ENCODE results near the gene MINDY4. TPM values are rescaled to one million over a fixed set of nuclear protein-coding genes. Genes with fewer than 3 reads are reported as not detected.

MINDY4 gene
- total RNA-seq: 1 to 10 TPM in 1 of 2 donors, under 1 TPM in 1; 0.74 to 1.4 TPM

DNA sequence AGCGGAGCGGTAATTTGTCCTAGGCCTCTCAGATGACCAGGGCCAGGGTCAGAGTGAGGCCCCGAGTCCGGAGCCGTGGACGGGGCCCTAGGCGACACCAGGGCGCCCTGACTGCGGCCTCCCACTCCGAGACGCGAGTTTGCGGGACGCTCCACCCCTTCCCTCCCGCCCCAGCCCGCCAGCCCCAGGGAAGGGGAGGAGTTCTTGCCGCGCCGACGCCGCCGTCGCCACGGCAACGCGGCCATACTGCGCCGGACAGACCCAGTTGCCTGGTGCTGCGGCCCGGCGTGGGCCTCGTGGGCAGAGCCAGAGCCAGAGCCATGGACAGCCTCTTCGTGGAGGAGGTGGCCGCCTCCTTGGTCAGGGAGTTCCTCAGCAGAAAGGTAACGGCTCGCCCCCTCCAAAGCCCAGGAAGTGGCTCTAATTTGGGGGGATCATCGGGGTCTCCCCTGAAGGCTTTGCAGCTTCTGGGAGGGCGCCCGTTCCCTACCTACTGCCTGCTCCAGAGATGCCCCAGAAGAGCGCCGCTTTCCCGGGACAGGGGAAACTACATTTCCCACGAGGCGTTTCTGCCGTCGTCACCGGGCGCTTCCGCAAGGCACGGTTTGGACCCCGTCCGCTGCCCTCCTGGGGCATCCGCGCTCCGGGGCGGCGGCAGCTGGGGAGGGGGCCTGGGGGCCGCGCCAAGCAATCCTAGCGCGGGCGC lies at the start of gene MINDY4:
MINDY4 (plus strand) TSS at position 244 of the 706 bp plus-strand sequence; CDS start at position 321, 77 bp downstream.
- H3K4me1 Mint-ChIP-seq: peaks cover 4% of the 10 kb centered on the region
- ATAC-seq (replicated peaks): peak; percentile 93
- H3K9me3 Mint-ChIP-seq: no peaks in the 10 kb centered on the region
- H3K27me3 Mint-ChIP-seq: no peaks in the 10 kb centered on the region
- H3K36me3 Mint-ChIP-seq (ENCODE audit: low read depth): no peaks in the 10 kb centered on the region
- peak within 1 kb of the TSS; percentile 59 for H3K4me3 Mint-ChIP-seq
- H3K27ac Mint-ChIP-seq: peak within 1 kb of the TSS; percentile 26

DNA sequence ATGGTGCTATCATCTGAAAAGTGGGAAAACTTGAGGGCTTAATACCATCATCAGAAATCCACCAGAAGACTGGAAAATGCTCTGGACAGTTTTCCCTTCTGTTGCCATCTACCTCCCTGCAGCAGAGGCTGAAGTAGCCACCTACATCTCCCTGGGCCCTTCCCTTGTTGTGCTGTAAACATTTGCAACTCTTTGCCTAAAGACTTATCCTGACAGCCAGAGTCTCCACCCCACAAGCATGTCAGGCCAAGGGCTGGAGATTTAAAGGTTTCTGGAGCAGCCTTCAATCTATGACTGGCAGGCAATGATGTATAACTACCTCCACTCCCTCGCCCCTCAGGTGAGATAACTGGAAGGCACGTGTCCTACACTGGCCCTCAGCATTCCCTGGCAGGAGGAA lies 49.0 kb upstream of the MINDY4 start:
- Mint-ChIP-seq H3K36me3 (ENCODE audit: low read depth) (peaks cover 17% of the 10 kb centered on the region), H3K9me3 (peaks cover 15% of the 10 kb centered on the region), H3K4me3 (no peak overlapping the region), H3K4me1 (peaks cover 6% of the 10 kb centered on the region), H3K27me3 (no peaks in the 10 kb centered on the region), H3K27ac (no peak overlapping the region)
- no peak for ATAC-seq (replicated peaks)

DNA sequence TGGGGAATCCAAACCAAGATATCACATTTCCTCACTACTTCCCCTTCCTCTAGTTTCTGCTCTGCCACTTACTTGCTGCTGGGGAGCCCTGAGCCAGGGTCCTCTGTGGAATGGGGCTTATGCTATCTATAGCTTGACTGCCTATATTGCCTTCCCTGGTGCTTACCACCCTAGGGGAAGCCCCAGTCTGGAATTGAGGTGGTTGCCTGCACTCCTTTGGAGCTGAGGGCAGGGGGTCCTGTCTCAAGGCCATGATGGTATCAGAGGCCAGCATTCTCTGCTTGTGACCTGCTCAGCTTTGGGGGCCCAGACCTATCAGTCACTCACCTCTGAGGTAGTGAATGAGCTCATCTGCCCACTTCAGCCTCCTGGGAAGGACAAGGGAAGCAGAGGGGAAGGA lies 48.5 kb upstream of the MINDY4 start:
- H3K4me3 Mint-ChIP-seq: no peak overlapping the region
- no peak for ATAC-seq (replicated peaks)
- H3K9me3 Mint-ChIP-seq: peaks cover 13% of the 10 kb centered on the region
- H3K36me3 Mint-ChIP-seq (ENCODE audit: low read depth): peaks cover 14% of the 10 kb centered on the region
- H3K27ac Mint-ChIP-seq: no peak overlapping the region
- H3K27me3 Mint-ChIP-seq: no peaks in the 10 kb centered on the region
- H3K4me1 Mint-ChIP-seq: peaks cover 8% of the 10 kb centered on the region

DNA sequence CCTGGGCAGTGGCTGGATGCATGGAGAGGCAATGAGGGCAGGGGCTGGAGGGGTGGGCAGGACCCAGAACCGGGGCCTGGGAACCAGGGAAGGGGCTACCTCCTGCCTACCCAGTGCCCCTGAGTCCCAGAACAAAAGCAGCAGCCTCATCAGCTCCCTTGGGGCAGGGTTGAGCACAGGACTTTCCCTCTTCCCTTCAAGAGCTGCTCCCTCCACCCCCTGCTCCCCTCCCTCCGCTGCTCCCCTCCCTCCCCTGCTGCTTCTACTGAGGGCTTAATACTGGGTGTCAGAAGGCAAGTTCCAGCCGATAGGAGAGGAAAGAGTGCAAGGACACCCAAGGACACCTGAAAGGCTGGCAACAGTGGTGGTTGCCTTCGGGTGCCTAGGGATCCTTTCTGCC lies 47.4 kb upstream of the MINDY4 start:
- Mint-ChIP-seq H3K36me3 (ENCODE audit: low read depth) (peaks cover 4% of the 10 kb centered on the region), H3K9me3 (peaks cover 8% of the 10 kb centered on the region), H3K4me3 (no peak overlapping the region), H3K4me1 (peaks cover 12% of the 10 kb centered on the region), H3K27me3 (no peaks in the 10 kb centered on the region), H3K27ac (no peak overlapping the region)
- ATAC-seq (replicated peaks): no peak

DNA sequence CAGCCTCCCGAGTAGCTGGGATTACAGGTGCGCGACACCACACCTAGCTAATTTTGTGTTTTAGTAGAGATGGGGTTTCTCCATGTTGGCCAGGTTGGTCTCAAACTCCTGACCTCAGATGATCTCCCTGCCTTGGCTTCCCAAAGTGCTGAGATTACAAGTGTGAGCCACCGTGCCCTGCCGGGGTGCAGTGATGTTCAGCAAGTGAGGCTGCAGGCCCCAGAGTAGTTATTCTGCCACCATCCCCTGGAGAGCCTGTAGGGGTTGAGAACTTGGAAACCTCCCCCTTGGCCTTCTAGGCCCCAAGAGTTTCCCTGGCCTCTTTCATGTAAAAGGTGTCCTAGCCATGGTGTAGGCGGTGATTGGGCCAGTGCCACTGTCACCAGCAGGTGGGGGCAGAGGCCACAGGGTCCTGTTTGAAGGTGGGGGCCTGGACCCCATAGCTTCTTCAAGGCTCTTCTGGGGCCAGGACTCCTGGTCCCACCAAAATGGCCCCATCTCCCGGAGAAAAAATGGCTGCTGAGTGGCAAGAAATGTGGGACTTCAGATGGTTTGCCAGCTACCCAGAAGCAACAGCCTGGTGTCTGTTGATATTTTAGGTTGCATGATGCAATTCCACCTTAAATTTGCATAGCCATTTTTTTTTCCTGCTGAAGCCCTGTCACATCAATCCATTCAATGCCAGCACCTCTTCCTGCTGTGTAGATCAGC lies 44.8 kb upstream of the MINDY4 start:
- Mint-ChIP-seq H3K4me3 (peak overlapping the region; percentile 64), H3K27ac (peak overlapping the region; percentile 75), H3K4me1 (peaks cover 12% of the 10 kb centered on the region), H3K36me3 (ENCODE audit: low read depth) (no peaks in the 10 kb centered on the region), H3K9me3 (no peaks in the 10 kb centered on the region), H3K27me3 (no peaks in the 10 kb centered on the region)
- ATAC-seq (replicated peaks): peak; percentile 11

GRCh38 chr7:30727061-30727945 lies 43.9 kb upstream of the MINDY4 start:
- H3K9me3 Mint-ChIP-seq: no peaks in the 10 kb centered on the region
- H3K4me3 Mint-ChIP-seq: peak overlapping the region; percentile 64
- H3K27ac Mint-ChIP-seq: peak overlapping the region; percentile 75
- peak; percentile 79 for ATAC-seq (replicated peaks)
- H3K4me1 Mint-ChIP-seq: peaks cover 12% of the 10 kb centered on the region
- H3K36me3 Mint-ChIP-seq (ENCODE audit: low read depth): no peaks in the 10 kb centered on the region
- H3K27me3 Mint-ChIP-seq: no peaks in the 10 kb centered on the region

DNA sequence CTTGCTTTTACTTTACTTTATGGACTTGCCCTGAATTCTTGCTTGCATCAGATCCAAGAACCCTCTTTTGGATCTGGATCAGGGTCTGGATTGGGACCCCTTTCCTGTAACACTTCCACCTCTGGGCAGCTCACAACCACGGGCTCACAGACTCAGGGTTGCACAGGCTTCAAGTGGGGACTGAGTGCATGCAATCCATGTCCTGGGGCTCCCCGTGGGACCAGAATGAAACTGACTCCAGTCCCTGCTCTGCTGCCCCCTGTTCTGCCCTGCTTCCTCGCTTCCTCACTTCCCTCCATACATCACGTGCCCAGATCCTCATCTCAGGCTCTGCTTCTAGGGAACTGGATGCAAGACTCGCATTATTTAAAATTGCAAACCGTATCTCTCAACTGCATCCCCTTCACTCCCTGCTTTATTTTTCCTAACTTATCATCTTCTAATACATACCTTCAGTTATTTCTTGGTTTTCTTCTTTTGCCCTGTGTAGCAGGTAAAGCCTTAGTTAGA lies 42.6 kb upstream of the MINDY4 start:
- ATAC-seq (replicated peaks): no peak
- Mint-ChIP-seq H3K27ac (no peak overlapping the region), H3K36me3 (ENCODE audit: low read depth) (no peaks in the 10 kb centered on the region), H3K9me3 (no peaks in the 10 kb centered on the region), H3K27me3 (no peaks in the 10 kb centered on the region), H3K4me3 (no peak overlapping the region), H3K4me1 (peaks cover 16% of the 10 kb centered on the region)

- Mint-ChIP-seq H3K9me3 (no peaks in the 10 kb centered on the region), H3K4me3 (no peak overlapping the region), H3K27ac (no peak overlapping the region), H3K36me3 (ENCODE audit: low read depth) (no peaks in the 10 kb centered on the region), H3K4me1 (peaks cover 18% of the 10 kb centered on the region), H3K27me3 (no peaks in the 10 kb centered on the region)
- no peak for ATAC-seq (replicated peaks)
Observed at GRCh38 chr7:30729642-30730041, 41.6 kb upstream of the MINDY4 start.

DNA sequence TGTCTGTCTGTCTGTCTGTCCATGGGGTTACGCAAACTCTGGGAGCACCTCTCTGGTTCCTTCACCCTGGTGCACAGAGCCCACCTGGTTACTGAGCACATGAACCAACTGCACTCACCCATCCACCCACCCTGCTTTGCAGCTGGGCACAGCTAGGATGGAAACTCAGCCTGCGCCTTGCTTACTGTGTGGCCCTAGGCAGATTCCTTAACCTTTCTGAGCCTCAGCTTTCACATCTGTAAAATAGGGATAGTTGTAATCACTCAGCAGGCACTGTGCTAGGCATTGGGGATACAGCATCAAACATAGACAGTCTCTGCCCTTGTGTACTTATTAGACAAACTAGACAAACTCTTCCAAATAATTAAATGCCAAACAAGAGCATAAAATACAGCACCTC lies 41.1 kb upstream of the MINDY4 start:
- H3K27ac Mint-ChIP-seq: no peak overlapping the region
- H3K4me1 Mint-ChIP-seq: peaks cover 22% of the 10 kb centered on the region
- no peak overlapping the region for H3K4me3 Mint-ChIP-seq
- H3K36me3 Mint-ChIP-seq (ENCODE audit: low read depth): no peaks in the 10 kb centered on the region
- no peaks in the 10 kb centered on the region for H3K9me3 Mint-ChIP-seq
- no peaks in the 10 kb centered on the region for H3K27me3 Mint-ChIP-seq
- ATAC-seq (replicated peaks): no peak

- peaks cover 23% of the 10 kb centered on the region for H3K4me1 Mint-ChIP-seq
- H3K9me3 Mint-ChIP-seq: no peaks in the 10 kb centered on the region
- H3K36me3 Mint-ChIP-seq (ENCODE audit: low read depth): no peaks in the 10 kb centered on the region
- H3K4me3 Mint-ChIP-seq: no peak overlapping the region
- no peak overlapping the region for H3K27ac Mint-ChIP-seq
- H3K27me3 Mint-ChIP-seq: no peaks in the 10 kb centered on the region
- no peak for ATAC-seq (replicated peaks)
Observed at GRCh38 chr7:30730996-30731395, 40.2 kb upstream of the MINDY4 start.

DNA sequence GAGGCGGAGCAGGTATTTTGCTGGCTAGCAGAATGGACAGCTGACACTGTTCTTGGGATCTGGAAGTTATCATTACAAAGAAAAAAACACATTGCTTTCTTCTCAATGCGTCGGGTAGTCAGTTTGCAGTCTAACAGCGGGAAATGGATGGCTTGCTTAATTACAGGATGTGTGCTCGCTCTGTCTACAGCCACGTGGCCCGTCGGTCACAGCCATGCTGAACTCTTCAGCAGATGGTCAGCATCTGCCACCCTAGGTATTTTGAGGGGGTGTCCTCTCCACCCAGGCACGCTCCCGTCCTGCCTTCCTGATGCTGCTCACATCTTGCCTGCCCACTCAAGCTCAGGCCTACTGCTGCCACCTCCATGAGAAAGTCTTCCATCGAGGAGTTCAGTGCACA lies 39.6 kb upstream of the MINDY4 start:
- H3K4me3 Mint-ChIP-seq: no peak overlapping the region
- no peak for ATAC-seq (replicated peaks)
- H3K36me3 Mint-ChIP-seq (ENCODE audit: low read depth): no peaks in the 10 kb centered on the region
- H3K4me1 Mint-ChIP-seq: peaks cover 23% of the 10 kb centered on the region
- H3K27me3 Mint-ChIP-seq: no peaks in the 10 kb centered on the region
- no peak overlapping the region for H3K27ac Mint-ChIP-seq
- H3K9me3 Mint-ChIP-seq: no peaks in the 10 kb centered on the region

GRCh38 chr7:30732606-30733005 lies 38.6 kb upstream of the MINDY4 start:
- ATAC-seq (replicated peaks): no peak
- no peaks in the 10 kb centered on the region for H3K9me3 Mint-ChIP-seq
- H3K4me3 Mint-ChIP-seq: no peak overlapping the region
- no peaks in the 10 kb centered on the region for H3K36me3 Mint-ChIP-seq (ENCODE audit: low read depth)
- no peak overlapping the region for H3K27ac Mint-ChIP-seq
- peaks cover 21% of the 10 kb centered on the region for H3K4me1 Mint-ChIP-seq
- H3K27me3 Mint-ChIP-seq: no peaks in the 10 kb centered on the region

DNA sequence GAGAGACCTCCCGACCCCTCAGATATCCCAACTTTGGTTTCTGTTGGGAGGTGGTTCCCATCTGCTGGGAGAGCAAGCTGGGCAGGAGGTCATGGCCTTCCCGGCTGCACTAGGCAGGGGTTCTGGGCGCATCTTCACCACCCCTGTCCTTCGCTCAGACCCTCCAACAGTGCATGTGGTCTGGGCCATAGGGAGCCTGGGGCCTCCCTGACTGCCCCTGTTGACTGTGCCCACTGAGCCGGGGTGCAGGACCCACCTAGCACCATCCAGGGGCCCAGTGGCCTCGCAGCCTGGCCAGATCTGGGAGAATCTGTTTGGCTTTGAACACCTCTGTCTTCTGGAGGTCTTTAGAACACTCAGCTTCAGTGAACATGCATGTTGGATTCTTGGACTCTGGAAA lies 38.0 kb upstream of the MINDY4 start:
- no peaks in the 10 kb centered on the region for H3K9me3 Mint-ChIP-seq
- H3K4me1 Mint-ChIP-seq: peaks cover 19% of the 10 kb centered on the region
- H3K27ac Mint-ChIP-seq: no peak overlapping the region
- H3K4me3 Mint-ChIP-seq: no peak overlapping the region
- no peaks in the 10 kb centered on the region for H3K36me3 Mint-ChIP-seq (ENCODE audit: low read depth)
- no peak for ATAC-seq (replicated peaks)
- no peaks in the 10 kb centered on the region for H3K27me3 Mint-ChIP-seq

DNA sequence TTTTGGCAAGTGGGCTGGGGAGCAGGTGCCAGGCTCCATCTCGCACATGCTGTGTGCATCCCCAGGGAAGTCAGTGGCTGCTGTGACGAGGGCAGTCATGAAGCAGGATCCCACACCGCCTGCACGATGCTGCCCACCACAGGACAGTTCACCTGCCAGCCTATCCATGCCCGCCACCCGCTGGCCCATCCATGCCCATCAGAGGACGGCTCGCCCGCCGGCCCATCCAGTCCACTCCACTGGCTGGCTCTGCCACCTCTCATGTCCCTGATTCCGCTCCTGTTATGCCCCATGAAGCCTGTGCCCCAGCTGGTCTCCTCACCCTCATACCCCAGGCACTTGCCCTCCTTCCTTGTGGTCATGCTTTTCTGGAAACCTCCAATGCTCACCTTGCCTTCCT lies 37.5 kb upstream of the MINDY4 start:
- no peaks in the 10 kb centered on the region for H3K36me3 Mint-ChIP-seq (ENCODE audit: low read depth)
- no peak for ATAC-seq (replicated peaks)

More for the DNA sequence above, 37.5 kb upstream of the MINDY4 start:
- no peaks in the 10 kb centered on the region for H3K27me3 Mint-ChIP-seq
- H3K27ac Mint-ChIP-seq: no peak overlapping the region
- H3K4me3 Mint-ChIP-seq: no peak overlapping the region
- no peaks in the 10 kb centered on the region for H3K9me3 Mint-ChIP-seq
- peaks cover 24% of the 10 kb centered on the region for H3K4me1 Mint-ChIP-seq
